Sciatic nerve (tissue), 2 donors: ENCODE measurements around the gene FMNL1. TPM values are rescaled to one million over a fixed set of nuclear protein-coding genes. Genes with fewer than 3 reads are reported as not detected.
"Not testable (repeated sequence)": the region's sequence is repeated elsewhere in the genome, so short reads cannot be mapped to it uniquely, and the experiment has no call there.

Experiments used
- ATAC-seq: fragments of 200-7000 bp; cut with Tn5 transposase; one replicate; pipeline ENCODE4 v1.9.1; 2020; ENCODE audit warnings: mild to moderate bottlenecking, moderate library complexity
- DNase-seq: peaks from one replicate; pipeline ENCODE4 v3.0.0-alpha.2; 2020; ENCODE audit warnings: low spot score
- intact Hi-C: fragments of 100-400 bp; cut with DNase I; formaldehyde crosslinking; loops from one replicate; pipeline ENCODE4 v1.14.2; 2022
- total RNA-seq: library from RNA; stranded (reverse); fragmentation: NEBNext Ultra II Directional; extraction: Animal tissue kit (Norgen Biotek cat#: 25700); gene quantifications from one replicate; pipeline ENCODE4 v1.2.1, GENCODE V29; 2021
- donor health status: DM: no; HTN: no; CAD: no.
- donor health status: DM: no; HTN: no; CAD: no.

Gene FMNL1
- total RNA-seq, 1 donor from 2014 or later = 39.6 TPM

DNA sequence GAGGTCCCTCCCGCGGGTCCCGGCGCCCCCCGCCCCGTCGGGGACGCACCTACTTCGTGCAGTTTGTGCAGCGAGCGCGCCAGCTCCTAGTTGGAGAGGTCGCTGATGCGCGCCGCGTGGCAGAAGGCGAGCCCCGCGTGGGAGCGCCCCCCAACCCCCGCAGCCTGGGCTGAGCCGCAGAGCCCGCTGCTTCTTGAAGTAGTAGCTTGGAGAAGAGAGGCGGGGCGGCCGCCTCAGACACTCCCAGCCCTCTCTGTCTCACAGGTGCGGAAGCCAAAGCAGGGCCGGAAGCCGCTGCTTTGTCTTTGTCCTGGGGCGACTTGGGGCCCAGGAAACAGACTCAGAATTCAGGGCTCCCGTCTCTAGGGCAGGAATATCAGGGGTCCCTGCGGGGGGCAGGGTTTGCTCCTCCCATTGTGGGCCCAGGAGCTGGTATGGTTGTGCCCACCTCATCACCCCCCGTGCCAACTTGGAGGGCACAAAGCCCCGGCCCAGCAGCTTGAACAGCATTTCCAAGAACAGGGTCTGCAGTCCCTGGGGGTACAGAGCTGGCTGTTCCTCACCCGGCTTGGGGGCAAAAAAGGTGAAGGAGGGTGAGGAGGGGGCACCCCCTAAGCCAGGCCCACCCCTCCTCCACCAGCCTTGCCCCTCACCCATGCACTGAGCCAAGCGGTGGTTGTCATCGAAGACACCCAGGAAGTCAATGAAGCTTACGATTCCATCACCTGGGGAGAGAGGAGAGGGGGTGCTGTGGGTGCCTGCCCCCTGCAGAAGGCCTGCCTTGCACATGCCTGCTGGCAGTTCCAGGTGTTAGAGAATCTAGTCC lies 26.7 kb downstream of the FMNL1 start:
- no peak for ATAC-seq
- no peak for DNase-seq
- intact Hi-C loops = no loop called here

DNA sequence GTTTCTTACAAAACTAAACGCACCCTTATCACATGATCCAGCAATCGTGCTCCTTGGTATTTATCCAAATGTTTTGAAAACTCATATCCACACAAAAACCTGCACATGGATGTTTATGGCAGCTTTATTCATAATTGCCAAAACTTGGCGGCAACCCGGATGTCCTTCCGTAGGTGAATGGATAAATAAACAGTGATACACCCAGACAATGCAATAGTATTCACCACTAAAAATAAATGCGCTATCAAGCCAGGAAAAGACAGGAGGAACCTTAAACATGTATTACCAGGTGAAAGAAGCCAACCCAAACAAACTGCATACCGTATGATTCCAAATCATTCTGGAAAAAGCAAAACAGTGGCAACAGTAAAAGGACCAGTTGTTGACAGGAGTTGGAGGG lies 30.2 kb downstream of the FMNL1 start:
- DNase-seq = no peak
- intact Hi-C loops = no loop called here
- ATAC-seq = no peak

GRCh38 chr17:45253237-45253636 lies 31.6 kb downstream of the FMNL1 start:
- intact Hi-C loops, ATAC-seq, DNase-seq: not testable (repeated sequence)

DNA sequence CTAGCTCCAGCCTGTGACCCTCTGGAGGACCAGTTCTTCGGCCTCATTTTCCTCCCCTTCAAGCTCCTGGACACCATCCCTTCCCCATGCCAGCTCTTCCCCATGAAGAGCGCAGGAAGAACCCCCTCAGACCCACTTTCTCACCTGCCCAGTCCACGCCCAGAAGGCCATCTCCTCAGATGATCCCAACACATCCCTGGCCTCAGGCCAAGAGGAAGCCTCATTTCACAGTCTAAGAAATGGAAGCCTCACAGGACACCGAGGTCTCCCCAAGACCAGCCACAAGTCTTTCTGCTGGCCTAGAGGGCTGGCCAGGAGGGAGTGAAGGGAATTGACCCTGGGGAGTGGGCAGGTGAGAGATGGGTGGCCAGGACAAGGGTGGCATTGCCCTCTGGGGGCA lies 32.2 kb downstream of the FMNL1 start:
- no peak for ATAC-seq
- no peak for DNase-seq
- intact Hi-C loops = no loop called here

GRCh38 chr17:45255358-45255757 lies 33.7 kb downstream of the FMNL1 start:
- ATAC-seq (no peak), DNase-seq (no peak)
- intact Hi-C loops = no loop called here

DNA sequence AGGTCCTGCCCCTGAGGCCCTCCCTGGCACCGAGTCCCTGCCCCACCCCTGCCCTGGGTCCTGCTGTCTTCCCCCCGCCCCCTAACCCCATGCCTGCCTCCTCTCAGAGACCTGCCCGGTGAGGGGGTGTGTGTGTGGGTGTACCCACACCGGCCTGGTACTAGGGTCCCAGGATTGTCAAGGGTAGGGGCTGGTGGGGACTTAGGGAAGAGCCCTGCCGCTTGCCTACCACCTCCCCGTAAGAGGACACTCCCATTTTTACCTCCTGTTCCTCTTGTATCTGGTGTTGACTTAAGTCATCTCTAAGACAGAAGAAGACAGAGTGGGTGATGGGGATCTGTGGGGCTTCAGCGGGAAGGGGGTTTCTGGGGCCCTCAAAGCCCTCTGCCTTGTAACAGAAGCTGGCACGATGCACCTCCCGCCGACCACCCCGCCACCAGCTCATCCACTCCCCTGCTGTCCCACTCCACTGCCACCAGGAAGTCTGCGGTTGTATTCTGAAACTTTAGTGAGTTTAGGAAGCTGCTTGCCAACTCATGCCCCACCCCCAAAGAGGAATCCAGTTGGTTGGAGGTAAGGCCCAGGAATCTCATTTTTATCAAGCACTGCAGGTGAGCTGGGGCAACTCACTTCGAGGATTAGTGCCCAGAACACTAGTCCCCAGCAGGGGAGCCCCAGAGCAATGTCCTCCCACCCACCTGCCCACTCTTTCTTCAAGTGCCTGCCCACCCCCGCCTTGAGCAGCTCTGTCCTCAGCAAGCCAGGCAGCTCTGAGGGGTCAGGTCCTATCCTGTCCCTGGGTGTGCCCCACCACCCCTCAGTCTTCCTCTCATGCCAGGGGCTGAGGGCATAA lies 34.7 kb downstream of the FMNL1 start:
- no peak for ATAC-seq
- intact Hi-C loops = no loop called here
- DNase-seq = no peak

DNA sequence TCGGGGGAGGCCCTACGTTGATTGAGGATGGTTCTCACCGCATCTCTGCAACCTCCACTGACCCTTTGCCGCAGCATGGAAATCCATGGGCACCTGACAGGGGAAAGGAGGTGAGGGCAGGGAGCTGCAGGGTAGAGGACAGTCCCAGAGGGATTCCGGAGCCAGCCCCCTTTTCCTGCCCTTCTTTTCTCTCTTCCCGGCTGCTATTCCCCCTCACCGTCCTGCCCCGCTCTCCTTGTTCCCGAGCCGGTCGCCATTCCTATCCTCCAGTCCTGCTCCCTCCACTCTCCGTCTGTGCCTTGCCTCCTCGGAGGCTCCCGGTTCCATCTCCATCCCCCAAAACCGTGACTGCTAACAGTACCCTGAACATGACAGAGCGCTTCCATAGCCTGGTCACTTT lies 35.4 kb downstream of the FMNL1 start:
- DNase-seq = no peak
- ATAC-seq = no peak
- intact Hi-C loops = no loop called here

GRCh38 chr17:45258981-45259380 lies 37.3 kb downstream of the FMNL1 start:
- DNase-seq (no peak), ATAC-seq (no peak)
- intact Hi-C loops = no loop called here

DNA sequence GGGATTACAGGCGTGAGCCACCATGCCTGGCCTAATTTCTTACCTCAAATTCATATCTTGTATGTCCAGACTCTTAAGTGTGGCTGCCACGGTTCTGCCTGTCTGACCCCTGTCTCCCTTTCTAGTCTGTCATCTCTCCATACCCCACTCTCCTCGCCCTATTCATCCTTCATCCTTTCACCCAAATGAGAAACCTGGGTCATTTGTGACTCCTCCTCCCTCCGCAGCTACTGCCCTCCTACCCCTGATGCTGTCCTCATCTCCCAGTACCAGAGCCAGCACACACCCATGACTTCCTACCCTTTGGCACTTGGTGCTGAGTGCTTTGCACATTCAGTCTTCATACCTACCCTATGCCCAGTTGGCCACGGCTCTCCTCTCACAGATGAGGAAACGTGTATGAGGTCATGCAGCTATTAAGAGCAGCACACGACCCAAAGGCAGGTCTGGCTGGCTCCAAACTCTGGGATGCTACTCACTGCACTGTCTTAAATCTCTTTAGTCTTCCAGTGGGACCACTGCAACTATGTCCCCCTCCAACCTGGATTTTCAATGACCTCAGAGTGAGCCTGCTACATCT lies 38.6 kb downstream of the FMNL1 start:
- intact Hi-C loops = no loop called here
- ATAC-seq = peak; percentile 10
- DNase-seq = no peak

DNA sequence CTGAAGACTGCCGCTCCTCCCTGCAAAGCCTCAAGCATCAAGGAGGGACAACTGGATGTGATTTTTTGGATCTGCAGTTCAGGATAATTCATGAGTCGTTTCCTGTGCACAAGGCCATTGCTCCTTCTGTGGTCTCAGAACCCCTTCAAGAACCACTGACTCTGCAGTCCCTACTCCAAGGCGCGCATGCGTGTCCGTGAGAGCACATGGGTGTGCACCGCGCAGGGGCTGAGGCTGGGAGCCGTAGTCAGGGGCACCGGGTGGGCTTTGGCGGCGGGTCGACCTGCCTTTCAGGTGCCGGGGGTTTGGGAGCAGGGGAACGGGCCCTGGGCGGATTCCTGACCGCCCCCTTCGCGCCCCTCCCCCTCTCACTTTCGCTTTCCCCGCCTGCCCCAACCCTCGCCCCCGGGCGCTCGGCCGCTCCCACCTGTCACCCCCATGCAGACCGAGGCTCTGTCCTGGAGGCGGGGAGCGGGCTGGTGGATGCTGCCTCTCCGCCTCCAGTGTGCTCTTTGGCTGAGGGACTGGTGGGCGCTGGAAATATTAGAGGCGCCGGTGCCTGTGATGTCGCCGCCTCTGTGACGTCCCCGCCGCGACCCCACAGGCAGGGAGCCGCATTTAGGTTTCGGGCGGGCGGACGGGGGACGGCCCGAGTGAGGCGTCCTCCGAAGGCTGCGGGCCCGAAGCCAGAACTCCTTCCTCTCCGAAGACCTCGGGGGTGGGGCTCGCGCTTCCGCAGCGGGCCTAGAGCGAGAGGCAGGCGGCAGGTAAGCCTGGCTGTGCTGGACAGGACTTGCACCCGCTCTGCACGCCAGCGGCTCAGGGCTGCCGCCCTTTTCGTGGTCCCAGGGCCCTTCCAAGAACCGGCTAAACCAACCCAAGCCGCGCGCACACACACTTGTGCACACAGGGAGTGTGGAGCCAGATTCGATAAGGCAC lies 40.2 kb downstream of the FMNL1 start, which contains the start of gene SPATA32:
Gene SPATA32 (minus strand): TSS at position 518 of the 939 bp plus-strand sequence. CDS start 78 bp downstream, at position 440.
- ATAC-seq (peak; percentile 67), DNase-seq (peak; percentile 74)
- intact Hi-C loops = no loop called here

GRCh38 chr17:45262516-45263476 lies 41.1 kb downstream of the FMNL1 start:
- DNase-seq (no peak), ATAC-seq (peak; percentile 4)
- intact Hi-C loops = no loop called here

GRCh38 chr17:45263477-45263860 lies 41.8 kb downstream of the FMNL1 start:
- intact Hi-C loops = no loop called here
- DNase-seq (no peak), ATAC-seq (peak; percentile 5)

- intact Hi-C loops = no loop called here
- ATAC-seq (no peak), DNase-seq (no peak)
These were observed 42.7 kb downstream of the FMNL1 start for GRCh38 chr17:45264430-45264829.

- DNase-seq (no peak), ATAC-seq (no peak)
- intact Hi-C loops = no loop called here
These were observed 43.3 kb downstream of the FMNL1 start for GRCh38 chr17:45264988-45265387.

DNA sequence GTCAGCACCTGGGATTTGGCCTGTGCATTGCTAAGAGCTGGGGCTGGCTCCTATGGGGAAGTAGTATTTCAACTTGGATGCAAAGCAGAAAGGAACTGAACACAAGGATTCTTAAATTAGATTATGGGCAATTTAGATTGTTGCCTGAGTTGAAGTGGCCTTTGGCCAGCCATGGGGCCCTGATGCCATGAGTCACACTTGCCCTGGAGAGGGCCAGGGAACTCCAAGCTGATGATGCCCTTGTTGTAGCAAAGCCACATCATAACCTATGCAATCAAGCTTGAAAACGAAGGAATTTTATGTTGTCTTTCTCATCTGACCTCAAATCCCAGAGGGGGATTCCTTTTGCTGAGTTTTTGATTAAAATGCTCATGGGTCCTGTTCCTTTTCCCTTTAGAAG lies 44.1 kb downstream of the FMNL1 start:
- intact Hi-C loops = no loop called here
- no peak for DNase-seq
- no peak for ATAC-seq

GRCh38 chr17:45266372-45266926 lies 44.8 kb downstream of the FMNL1 start:
- no peak for ATAC-seq
- intact Hi-C loops = no loop called here
- no peak for DNase-seq

DNA sequence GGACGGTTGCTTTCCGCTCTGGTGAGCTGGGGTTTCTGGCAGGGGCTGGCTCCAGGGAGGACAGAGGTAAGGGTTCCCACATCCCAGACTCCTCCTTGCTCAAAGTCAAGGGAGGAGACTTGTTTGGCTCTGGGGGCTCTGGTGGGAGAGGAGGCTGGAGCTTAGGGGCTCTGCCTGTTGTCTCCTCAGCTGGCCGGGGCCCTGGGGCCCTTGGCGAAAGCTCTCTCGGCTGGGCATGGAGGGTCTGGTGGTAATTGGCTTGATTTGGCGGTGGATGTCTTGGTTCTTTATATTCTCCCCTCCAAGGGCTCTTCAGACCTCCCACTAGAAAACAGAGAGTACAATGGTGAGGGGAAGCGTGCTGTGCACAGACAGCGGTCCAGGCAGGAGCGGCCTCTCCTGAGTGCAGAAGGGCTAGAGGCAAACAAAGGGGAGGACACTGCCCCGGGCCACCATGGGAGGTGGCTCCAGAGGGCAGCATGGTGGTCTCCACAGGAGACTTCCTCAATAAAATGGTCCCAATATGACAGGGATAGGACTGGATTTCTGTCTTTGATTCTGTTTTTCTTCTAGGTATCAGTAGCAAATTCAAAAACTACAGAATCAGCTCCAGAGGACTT lies 45.9 kb downstream of the FMNL1 start:
- intact Hi-C loops = no loop called here
- no peak for ATAC-seq
- no peak for DNase-seq
